Eye (tissue), 1 donor: Measurements from ENCODE around the gene MEI1.

Experiments
- DNase-seq: peaks from one replicate; pipeline ENCODE4 v3.0.0-alpha.2; 2015

Gene MEI1

DNA sequence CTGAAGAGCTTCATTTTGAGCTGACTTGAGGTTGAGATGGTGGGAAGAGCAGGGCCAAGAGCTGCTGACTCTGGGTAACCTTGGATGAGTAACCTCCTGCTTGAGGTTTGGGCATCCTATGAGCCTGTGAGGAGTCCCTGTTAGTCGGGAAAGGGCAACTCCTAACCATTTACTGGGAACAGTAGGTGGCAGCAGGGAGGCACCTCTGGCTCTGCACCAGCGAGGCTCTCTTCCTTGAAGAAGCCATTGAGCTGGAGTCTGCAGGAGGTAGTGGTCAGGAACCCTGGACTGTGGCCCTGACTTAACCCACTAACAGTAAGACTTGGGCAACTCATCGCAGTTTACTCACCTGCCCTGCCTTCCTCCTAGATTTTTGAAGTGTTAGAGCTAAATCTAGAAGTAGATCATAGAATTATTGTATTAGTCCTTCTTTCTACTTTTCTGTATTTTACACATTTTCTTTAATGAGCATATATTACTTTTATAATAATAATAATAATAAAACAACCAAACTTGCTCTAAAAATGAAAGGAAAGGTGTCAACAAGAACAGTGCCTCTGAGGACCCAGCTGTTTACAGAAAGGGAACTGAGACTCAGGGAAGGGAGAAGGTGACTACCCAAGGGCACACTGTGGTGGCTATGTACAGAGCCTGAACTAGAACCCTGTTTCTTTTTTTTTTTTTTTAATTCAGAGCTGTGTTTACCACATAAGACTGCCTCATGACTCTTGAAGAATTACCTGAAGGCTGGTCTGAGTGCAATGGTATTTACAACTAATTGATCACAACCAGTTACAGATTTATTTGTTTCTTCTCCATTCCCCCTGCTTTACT lies 47.5 kb downstream of the MEI1 start:
- DNase-seq, result peak; percentile 85

DNA sequence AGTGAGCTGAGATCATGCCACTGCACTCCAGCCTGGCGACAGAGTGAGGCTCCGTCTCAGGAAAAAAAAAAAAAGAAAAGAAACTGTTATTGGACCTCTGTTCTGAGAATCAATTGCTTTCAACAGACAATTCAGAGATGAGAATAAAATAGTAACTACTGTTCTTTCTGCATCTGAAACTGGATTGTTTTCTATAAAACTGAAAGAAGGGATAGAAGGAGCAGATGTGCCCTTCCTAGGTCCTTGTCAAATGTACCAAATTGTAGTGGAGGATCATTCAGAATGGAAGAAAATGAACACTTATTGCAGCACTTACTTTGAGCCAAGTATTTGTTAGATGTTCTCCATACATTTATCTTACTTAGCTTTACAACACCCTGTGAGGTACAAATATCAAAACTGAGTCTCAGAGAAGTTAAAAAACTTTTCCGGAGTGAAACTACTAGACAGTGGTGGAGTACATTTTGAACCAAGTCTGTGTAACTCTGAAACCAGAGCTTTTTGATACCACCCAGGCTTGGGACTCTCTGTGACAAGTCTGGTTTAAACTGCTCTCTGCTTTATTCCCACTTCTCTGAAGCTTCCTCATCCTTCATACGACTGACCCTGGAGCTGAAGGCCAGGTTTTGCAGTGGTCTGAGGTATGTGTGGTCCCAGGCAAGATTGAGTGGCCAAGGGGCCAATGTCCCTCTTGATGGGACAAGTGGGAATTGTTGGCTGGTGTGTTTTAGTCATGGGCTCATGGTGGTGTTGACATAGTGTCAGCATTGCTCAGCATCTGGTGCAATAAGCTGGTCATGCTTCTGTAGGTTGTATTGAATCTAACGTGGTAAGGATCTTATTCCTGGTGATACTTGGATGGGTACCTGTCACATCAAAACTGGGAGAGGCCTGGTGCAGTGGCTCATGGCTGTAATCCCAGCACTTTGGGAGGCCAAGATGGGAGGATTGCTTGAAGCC lies 53.0 kb downstream of the MEI1 start:
- no peak for DNase-seq

DNA sequence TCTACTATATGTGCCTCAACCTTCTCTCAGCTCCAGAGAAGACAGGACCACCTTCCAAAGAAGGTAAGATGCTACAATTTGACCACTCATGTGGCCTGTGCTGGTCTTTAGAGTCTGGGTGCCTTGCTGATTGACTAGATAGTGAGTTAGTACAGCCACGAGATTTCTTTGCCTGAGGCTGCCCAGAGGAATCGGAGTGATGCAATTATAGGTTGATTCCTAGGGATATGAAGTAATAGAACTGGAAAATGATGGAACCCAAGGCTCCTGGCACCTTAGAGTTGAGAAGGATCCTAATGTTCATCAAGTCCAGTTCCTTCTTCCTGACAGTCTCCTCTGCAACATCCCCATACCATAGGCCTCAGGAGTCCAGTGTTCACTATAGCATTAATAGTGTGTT lies 54.7 kb downstream of the MEI1 start:
- no peak for DNase-seq

- DNase-seq, result no peak
Measured at GRCh38 chr22:41757502-41757901, 58.2 kb downstream of the MEI1 start.

GRCh38 chr22:41758231-41758630 lies 58.9 kb downstream of the MEI1 start:
- no peak for DNase-seq

GRCh38 chr22:41762980-41763779 lies 63.9 kb downstream of the MEI1 start:
- peak; percentile 55 for DNase-seq

- no peak for DNase-seq
Measured at GRCh38 chr22:41766476-41766875, 67.2 kb downstream of the MEI1 start.

DNA sequence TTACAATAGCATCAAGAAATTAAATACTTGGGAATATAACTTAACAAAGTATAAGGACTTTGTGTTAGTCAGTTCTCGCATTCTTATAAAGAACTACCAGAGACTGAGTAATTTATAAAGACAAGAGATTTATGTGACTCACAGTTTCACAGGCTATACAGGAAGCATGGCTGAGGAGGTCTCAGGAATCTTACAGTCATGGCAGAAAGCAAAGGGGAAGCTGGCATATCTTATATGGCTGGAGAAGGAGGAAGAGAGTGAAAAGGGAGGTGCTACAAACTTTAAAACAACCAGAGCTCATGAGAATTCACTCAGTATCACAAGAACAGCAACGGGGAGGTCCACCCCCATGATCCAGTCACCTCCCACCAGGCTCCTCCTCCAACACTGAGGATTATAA lies 69.1 kb downstream of the MEI1 start:
- no peak for DNase-seq

DNA sequence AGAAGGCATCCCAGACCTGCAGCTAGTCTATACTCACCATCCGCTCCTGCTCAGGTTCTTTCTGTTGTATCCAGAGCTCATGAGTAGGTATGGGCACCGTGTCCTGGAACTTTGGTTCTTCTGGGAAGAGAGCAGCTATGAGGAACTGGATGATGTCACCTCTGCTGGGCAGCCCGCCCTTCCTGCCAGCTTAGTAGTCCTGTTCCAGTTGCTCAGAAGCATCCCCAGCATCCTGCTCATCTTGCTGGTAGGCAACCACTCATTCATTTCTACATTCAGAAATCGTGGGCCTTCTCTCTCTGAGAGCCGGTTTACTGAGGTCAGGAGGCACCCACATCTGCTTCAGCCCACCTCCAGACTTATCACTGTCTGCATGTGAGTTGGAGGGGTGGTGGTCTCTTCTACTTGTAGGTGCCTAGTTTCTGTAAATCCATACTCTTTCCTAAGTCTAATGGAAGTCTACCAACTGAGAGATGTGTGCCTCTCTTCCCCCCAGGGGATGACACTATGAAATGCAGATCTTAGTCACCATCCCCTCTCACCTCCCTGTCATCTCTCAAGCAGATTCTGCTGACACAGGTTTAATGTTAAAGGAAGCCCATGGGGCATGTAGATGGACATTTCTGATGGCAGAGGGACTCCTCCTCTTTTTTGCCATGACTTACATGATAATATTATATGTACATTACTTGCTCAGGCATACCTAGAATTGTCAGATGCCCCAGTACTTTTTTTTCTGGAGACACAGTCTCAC lies 71.6 kb downstream of the MEI1 start:
- no peak for DNase-seq

GRCh38 chr22:41772198-41772597 lies 72.9 kb downstream of the MEI1 start:
- no peak for DNase-seq

- DNase-seq, result no peak
Measured at GRCh38 chr22:41772645-41773044, 73.3 kb downstream of the MEI1 start.

GRCh38 chr22:41775338-41775737 lies 76.0 kb downstream of the MEI1 start:
- no peak for DNase-seq

DNA sequence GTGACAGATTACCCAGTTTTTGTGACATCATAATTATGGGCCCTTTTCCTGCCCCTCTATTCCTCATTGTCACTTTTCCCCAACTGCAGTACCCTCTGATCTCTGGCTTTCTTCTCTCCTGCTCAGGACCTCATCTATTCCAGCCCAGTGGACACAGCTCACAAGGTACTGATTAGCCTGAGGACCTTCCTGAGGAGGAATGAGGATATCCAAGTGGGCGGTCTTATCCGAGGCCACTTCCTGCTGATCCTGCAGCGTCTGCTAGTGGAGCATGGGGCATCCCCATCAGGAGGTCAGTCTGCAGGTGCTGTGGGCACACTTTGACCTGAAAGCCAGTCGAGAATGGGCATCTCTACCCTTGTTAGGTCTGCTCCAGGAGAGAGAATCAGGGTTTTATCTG lies 76.7 kb downstream of the MEI1 start:
- peak; percentile 19 for DNase-seq

DNA sequence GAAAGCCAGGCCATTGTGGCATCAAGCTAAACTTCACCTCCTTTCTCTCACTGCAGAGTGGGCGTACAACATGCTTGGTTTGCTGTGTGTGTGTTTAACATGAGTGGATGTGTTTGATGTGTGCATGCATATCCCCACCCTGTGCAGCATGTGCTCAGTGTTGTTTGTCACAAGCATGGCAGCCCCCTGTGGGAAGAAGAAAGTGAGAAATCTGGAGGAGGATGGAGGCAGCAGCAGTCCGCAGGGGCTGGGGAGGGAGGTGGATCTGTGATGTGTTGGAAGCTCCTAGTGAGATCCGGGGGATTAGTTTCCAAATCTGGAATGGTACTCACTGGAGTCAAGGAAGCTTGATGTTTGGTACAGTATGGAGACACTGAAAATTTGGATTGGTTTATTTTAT lies 77.1 kb downstream of the MEI1 start:
- DNase-seq, result peak; percentile 10

GRCh38 chr22:41777749-41778425 lies 78.6 kb downstream of the MEI1 start:
- DNase-seq, result no peak

- DNase-seq, result no peak
Measured at GRCh38 chr22:41779929-41780505, 80.7 kb downstream of the MEI1 start.

- DNase-seq, result peak; percentile 59
Measured at GRCh38 chr22:41780746-41781505, 81.6 kb downstream of the MEI1 start.

- DNase-seq, result no peak
Measured at GRCh38 chr22:41781507-41781906, 82.2 kb downstream of the MEI1 start.

GRCh38 chr22:41782316-41782715 lies 83.0 kb downstream of the MEI1 start:
- no peak for DNase-seq

GRCh38 chr22:41782751-41783150 lies 83.4 kb downstream of the MEI1 start:
- no peak for DNase-seq
